C4-2B (cell line): ENCODE results near the gene PSG1.
"Not testable (repeated sequence)": the region's sequence is repeated elsewhere in the genome, so short reads cannot be mapped to it uniquely, and the experiment has no call there.

Source experiments
- H3K27ac ChIP-seq: fragments of 450-650 bp; 2 replicates; pipeline ENCODE4 v1.5.1; 2017
- CTCF ChIP-seq: fragments of 450-650 bp; conservative IDR thresholded peaks from 2 replicates; pipeline ENCODE4 v1.5.1; 2017; ENCODE audit warnings: mild to moderate bottlenecking

Gene PSG1

GRCh38 chr19:42906162-42906561 lies 26.6 kb upstream of the PSG1 start:
- not testable (repeated sequence) for H3K27ac ChIP-seq

- H3K27ac ChIP-seq = not testable (repeated sequence)
Measured at GRCh38 chr19:42900561-42900960, 21.0 kb upstream of the PSG1 start.

GRCh38 chr19:42899674-42900073 lies 20.2 kb upstream of the PSG1 start:
- not testable (repeated sequence) for H3K27ac ChIP-seq

GRCh38 chr19:42899110-42899509 lies 19.6 kb upstream of the PSG1 start:
- not testable (repeated sequence) for H3K27ac ChIP-seq

- not testable (repeated sequence) for H3K27ac ChIP-seq
Measured at GRCh38 chr19:42898656-42899055, 19.1 kb upstream of the PSG1 start.

- not testable (repeated sequence) for H3K27ac ChIP-seq
Measured at GRCh38 chr19:42897729-42898128, 18.2 kb upstream of the PSG1 start.

- H3K27ac ChIP-seq = not testable (repeated sequence)
Measured at GRCh38 chr19:42890446-42890845, 10.9 kb upstream of the PSG1 start.

GRCh38 chr19:42887876-42888445 lies 8.4 kb upstream of the PSG1 start:
- not testable (repeated sequence) for H3K27ac ChIP-seq

GRCh38 chr19:42882730-42883129 lies 3.2 kb upstream of the PSG1 start:
- H3K27ac ChIP-seq = not testable (repeated sequence)

- H3K27ac ChIP-seq = not testable (repeated sequence)
Measured at GRCh38 chr19:42882010-42882409, 2.5 kb upstream of the PSG1 start.

GRCh38 chr19:42881279-42881678 lies 1.8 kb upstream of the PSG1 start:
- not testable (repeated sequence) for H3K27ac ChIP-seq
- peak; percentile 66 for TF ChIP-seq CTCF

- H3K27ac ChIP-seq = not testable (repeated sequence)
Measured at GRCh38 chr19:42880621-42881020, 1.1 kb upstream of the PSG1 start.

GRCh38 chr19:42876596-42876995 lies 2.9 kb downstream of the PSG1 start:
- not testable (repeated sequence) for H3K27ac ChIP-seq

GRCh38 chr19:42875881-42876280 lies 3.6 kb downstream of the PSG1 start:
- not testable (repeated sequence) for H3K27ac ChIP-seq

- H3K27ac ChIP-seq = not testable (repeated sequence)
Measured at GRCh38 chr19:42874901-42875813, 4.4 kb downstream of the PSG1 start.

- not testable (repeated sequence) for H3K27ac ChIP-seq
Measured at GRCh38 chr19:42874136-42874535, 5.4 kb downstream of the PSG1 start.
